CD4-positive, alpha-beta T cell treated with Interleukin-4 for 1 hour (primary cell): ENCODE results near the gene TACC3.

Experiments
- DNase-seq, 2 donors: peaks; one replicate each; pipeline ENCODE4 v3.0.0-alpha.2; 2020 to 2022

The TACC3 gene

DNA sequence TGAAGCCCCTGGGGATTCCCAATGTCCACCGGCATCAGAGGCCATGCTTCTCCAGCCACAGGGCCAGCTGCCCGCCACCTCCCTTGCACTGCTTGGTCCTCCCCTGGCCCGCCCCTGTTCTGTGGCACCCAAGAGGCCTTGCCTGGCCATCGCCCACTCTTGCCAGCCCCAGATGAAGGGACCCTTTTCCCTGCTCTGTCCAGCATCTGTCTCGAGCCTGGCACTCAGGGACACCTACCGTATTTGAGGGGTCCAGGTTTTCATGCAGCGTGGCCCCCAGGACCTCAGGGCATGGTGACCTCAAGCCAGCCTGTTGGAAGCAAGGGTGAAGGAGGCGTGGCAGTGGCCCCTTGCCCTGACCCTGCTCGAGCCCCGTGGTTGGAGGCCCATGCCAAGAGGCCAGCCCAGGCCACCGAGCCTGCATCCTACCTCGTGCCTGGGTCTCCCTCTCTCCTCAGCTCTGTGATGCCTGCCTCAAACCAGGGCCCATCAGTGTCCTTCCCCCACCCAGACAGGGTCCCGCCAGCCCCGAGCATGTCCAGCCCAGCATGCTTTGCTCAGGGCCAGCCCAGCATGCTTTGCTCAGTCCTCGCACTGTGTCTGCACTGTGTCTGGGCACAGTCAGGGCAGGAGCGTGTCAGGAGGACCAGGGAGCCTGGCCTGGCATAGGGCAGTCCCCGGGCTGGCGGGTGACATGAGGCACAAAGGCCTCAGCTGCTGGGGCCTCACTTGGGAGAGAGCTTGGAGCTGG, 57.5 kb downstream of the TACC3 start:
- no peak for DNase-seq

DNA sequence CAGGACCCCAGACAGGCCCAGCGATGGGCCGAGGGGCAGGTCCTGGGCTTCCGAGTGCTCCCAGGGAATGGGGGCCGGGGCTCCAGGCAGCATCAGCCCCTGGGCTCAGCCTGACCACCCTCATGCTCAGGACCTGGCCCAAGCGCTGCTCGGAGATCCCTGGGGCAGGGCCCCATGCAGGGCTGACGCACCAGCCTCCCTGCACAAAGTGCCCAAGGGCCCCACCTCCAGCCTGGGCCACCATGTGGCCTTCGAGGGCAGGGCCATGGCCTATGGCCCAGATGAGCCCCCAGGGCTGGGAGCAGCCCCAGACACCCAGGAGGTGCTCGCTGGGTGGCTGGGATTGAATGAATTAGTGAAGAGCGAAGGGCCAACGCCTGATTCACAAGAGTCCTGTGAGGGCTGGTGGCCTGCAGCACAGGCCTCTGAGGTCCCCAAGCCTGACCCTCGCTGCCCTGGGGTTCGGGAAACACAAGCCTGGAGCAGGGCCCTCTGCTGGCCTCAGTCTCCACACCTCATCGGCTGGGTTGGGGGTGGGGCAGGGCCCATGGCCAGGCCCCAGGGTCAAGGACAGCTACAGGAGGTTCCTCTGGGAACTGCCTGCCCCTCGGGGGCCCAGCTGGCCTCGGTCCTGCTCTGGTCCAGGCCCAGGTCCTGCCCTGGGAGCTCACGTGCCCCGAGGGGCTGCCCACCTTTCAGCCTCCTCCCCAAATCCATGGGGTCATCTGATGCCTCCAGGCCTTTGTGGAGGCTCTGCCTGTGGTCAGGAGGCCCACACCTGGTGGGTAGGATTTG, 58.5 kb downstream of the TACC3 start:
- DNase-seq: no peak

- DNase-seq: no peak
Observed at GRCh38 chr4:1780435-1780834, 59.1 kb downstream of the TACC3 start.

GRCh38 chr4:1783015-1783414, 61.7 kb downstream of the TACC3 start:
- no peak for DNase-seq

DNA sequence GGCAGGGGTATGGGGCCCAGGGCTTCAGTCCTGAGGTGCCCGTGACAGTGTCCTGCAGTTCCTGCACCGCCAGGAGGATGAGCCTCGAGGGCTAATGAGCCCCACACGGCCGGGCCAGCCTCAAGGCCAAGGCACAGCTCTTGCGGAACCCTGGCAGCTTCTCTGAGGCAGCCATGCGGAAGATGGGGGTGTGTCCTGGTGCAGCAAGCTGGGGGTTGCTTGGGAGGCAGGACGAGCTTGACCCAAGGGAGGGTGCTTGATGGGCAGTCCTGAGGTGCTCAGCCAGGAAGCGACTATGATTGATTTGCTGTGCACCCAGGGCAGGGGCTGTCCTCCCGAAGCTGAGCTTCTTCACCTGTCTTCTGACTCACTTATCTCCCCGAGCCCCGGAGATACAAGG, 62.6 kb downstream of the TACC3 start:
- DNase-seq: no peak

DNA sequence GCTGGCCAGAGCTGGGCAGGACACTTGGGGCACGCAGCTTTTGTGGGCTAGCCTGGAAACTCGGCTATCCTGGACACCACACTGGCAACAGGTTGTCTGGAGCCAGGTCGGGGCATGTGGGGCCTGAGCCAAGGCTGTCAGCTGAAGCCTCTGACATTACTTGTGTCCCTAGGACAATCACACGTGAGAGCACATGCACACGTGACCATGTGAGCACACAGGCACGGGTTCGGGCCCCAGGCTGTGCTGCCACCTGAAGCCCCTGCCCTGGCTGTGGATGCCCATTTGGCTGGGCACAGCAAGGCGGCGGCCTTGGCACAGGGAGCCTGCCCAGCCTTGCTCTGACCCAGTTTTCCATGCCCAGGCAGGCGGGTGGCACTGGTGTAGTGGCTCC, 63.1 kb downstream of the TACC3 start:
- DNase-seq: no peak

- DNase-seq: no peak
Observed at GRCh38 chr4:1784789-1785591, 63.7 kb downstream of the TACC3 start.

- DNase-seq: no peak
Observed at GRCh38 chr4:1785592-1785991, 64.3 kb downstream of the TACC3 start.

GRCh38 chr4:1786544-1787362, 65.4 kb downstream of the TACC3 start:
- DNase-seq: no peak

- DNase-seq: no peak
Observed at GRCh38 chr4:1787411-1788077, 66.2 kb downstream of the TACC3 start.

GRCh38 chr4:1788254-1788973, 67.1 kb downstream of the TACC3 start:
- no peak for DNase-seq

- DNase-seq: no peak
Observed at GRCh38 chr4:1789552-1789951, 68.2 kb downstream of the TACC3 start.

DNA sequence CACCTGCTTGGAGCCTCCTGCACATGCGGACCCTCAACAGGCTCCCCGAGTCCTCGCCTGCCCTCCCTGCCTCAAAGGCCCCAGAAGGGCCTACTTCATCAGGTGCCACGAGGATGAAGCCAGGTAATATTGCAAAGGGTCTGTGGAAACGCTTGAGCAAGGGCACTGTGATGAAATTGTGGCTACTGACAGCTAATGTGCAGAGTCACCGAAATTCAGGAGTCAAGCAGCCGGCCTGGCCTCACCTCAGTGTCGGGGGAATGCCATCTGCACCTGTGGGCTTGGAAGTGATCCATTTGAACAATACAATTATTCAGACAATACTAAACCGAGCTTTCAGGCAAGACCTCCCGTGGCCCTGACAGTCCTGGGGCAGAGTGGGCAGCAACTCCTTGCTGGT, 68.7 kb downstream of the TACC3 start:
- DNase-seq: no peak

DNA sequence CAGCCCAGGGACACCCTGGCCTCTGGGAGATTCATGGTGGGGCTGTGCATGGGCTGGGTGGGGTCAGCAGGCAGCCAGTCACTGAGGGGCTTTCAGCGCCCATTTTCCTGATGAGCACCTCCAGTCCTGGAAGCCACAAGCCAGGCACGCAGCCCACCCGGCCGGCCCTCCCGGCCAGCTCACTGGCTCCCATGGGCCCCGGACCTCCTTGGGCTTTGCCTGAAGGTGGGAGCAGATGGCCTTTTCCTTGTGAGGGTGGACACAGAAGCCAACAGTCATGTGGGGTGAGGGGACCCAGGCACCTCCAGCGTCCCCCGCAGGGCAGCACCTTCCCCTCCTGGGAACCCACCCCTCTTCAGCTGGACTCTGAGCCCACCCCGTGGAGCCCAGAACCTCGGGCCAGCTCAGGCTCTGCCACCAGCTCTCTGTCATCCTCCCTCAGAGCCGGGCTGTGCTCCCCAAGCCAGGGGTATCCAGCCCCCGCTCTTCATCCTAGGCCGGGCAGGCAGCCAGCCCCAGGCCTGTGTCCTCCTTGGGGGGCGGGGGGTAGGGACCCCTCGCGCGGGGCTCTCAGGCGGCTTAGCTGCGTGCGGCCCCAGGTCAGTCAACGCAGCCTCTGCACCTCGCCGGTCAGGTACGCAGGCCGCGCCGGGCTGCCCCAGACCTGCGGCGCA, 71.0 kb downstream of the TACC3 start:
- no peak for DNase-seq

- peak in 1 of 2 donors; percentile 40 for DNase-seq
Observed at GRCh38 chr4:1792832-1793495, 71.6 kb downstream of the TACC3 start, which contains the start of gene FGFR3. TSS of gene FGFR3 (plus strand) at chr4:1793293. CDS start at chr4:1793935, 642 bp downstream.

DNA sequence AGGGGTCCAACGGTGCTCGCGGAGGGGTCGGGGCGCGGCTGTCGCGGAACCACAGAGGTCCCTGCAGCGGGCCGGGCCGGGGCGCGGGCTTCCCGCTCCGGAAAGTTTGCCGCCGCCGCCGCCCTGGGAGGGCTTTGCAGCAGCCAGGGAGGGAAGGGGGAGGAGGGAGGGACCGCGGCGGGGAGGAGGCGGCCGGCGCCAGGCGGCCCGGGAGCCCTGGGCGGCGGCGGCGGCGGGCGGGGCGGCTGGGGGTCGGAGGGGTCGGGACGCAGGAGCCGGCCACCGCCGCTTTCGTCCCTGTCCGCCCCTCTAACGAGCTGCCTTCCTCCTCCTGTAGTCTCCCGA, 72.1 kb downstream of the TACC3 start:
- peak in 1 of 2 donors; percentile 51 for DNase-seq

GRCh38 chr4:1793940-1794808, 72.9 kb downstream of the TACC3 start:
- no peak for DNase-seq
